Mesenchymal stem cell (in vitro differentiated cells and primary cell): ENCODE measurements around the gene TMEM45A.

Experiments
- DNase-seq: peaks from one replicate; pipeline ENCODE4 v3.0.0-alpha.2; 2013
- H2AFZ ChIP-seq: one replicate; pipeline ENCODE4 v1.6.1; 2013; ENCODE audit warnings: low read depth, mild to moderate bottlenecking, control low read depth, inconsistent platforms, low read length, moderate library complexity
- H2AK5ac ChIP-seq: 2 replicates; pipeline ENCODE4 v1.6.1; 2013; ENCODE audit warnings: low read length, moderate library complexity, mild to moderate bottlenecking, inconsistent platforms; ENCODE audit not compliant: severe bottlenecking
- H2BK120ac ChIP-seq: one replicate; pipeline ENCODE4 v1.6.1; 2013; ENCODE audit warnings: low read depth, mild to moderate bottlenecking, inconsistent platforms, low read length, moderate library complexity
- H2BK12ac ChIP-seq, 2 experiments: one replicate each; pipeline ENCODE4 v1.6.1; 2013; ENCODE audit warnings: inconsistent platforms in 2 of 2, low read length in 2 of 2, mild to moderate bottlenecking in 2 of 2, moderate library complexity in 2 of 2, control low read depth in 1 of 2
- H2BK15ac ChIP-seq: one replicate; pipeline ENCODE4 v1.6.1; 2013; ENCODE audit warnings: mild to moderate bottlenecking, low read depth, inconsistent platforms; ENCODE audit not compliant: poor library complexity, severe bottlenecking
- H2BK5ac ChIP-seq: 2 replicates; pipeline ENCODE4 v1.6.1; 2013; ENCODE audit warnings: low read depth, mild to moderate bottlenecking, low read length, control low read depth, inconsistent platforms; ENCODE audit not compliant: poor library complexity, severe bottlenecking
- H3K14ac ChIP-seq, 2 experiments: one replicate each; pipeline ENCODE4 v1.6.1; 2013; ENCODE audit warnings: inconsistent platforms in 2 of 2, low read length in 2 of 2, control low read depth in 1 of 2, mild to moderate bottlenecking in 1 of 2, moderate library complexity in 1 of 2
- H3K18ac ChIP-seq, 2 experiments: one replicate each; pipeline ENCODE4 v1.6.1; 2013; ENCODE audit warnings: inconsistent platforms in 2 of 2, low read length in 2 of 2, control low read depth in 1 of 2, low read depth in 1 of 2, mild to moderate bottlenecking in 1 of 2
- H3K23ac ChIP-seq, 2 experiments: one replicate each; pipeline ENCODE4 v1.6.1; 2013; ENCODE audit warnings: inconsistent platforms in 2 of 2, low read length in 2 of 2, mild to moderate bottlenecking in 2 of 2, moderate library complexity in 2 of 2, control low read depth in 1 of 2
- H3K27ac ChIP-seq: 2 replicates; pipeline ENCODE4 v1.5.1; 2013; ENCODE audit warnings: mild to moderate bottlenecking, moderate library complexity, low read length, control low read depth, inconsistent platforms; ENCODE audit not compliant: poor library complexity, severe bottlenecking
- H3K27me3 ChIP-seq, 2 experiments: 2 replicates each; pipeline versions ENCODE4 v1.6.1 to v1.7.0; 2013; ENCODE audit warnings: low read length in 2 of 2, mild to moderate bottlenecking in 2 of 2, moderate library complexity in 2 of 2, control low read depth in 1 of 2, inconsistent platforms in 1 of 2; ENCODE audit not compliant: control insufficient read depth in 1 of 2, insufficient read depth in 1 of 2
- H3K36me3 ChIP-seq, 2 experiments: 2 replicates each; pipeline versions ENCODE4 v1.6.1 to v1.7.0; 2013; ENCODE audit warnings: low read length in 2 of 2, control low read depth in 1 of 2, inconsistent platforms in 1 of 2, low read depth in 1 of 2, mild to moderate bottlenecking in 1 of 2; ENCODE audit not compliant: insufficient read depth in 2 of 2, control insufficient read depth in 1 of 2
- H3K4ac ChIP-seq, 2 experiments: one replicate each; pipeline ENCODE4 v1.6.1; 2013; ENCODE audit warnings: inconsistent platforms in 2 of 2, low read length in 2 of 2, mild to moderate bottlenecking in 2 of 2, moderate library complexity in 2 of 2, control low read depth in 1 of 2, low read depth in 1 of 2
- H3K4me1 ChIP-seq: 2 replicates; pipeline ENCODE4 v1.6.1; 2013; ENCODE audit warnings: low read depth, low read length, control low read depth; ENCODE audit not compliant: control insufficient read depth, insufficient read depth
- H3K4me2 ChIP-seq: 2 replicates; pipeline ENCODE4 v1.6.1; 2013; ENCODE audit warnings: low read length, mild to moderate bottlenecking, inconsistent platforms; ENCODE audit not compliant: poor library complexity, severe bottlenecking
- H3K4me3 ChIP-seq, 2 experiments: 2 replicates each; pipeline versions ENCODE4 v1.5.1 to v1.7.0; 2013; ENCODE audit warnings: low read length in 2 of 2, mild to moderate bottlenecking in 2 of 2, control low read depth in 1 of 2, low read depth in 1 of 2; ENCODE audit not compliant: insufficient read depth in 1 of 2
- H3K79me1 ChIP-seq: replicated peaks from 2 replicates; pipeline ENCODE4 v1.6.1; 2013; ENCODE audit warnings: mild to moderate bottlenecking, control low read depth, low read length, inconsistent platforms; ENCODE audit not compliant: poor library complexity, severe bottlenecking
- H3K9ac ChIP-seq: 2 replicates; pipeline ENCODE4 v1.7.0; 2013; ENCODE audit warnings: mild to moderate bottlenecking, low read length, moderate library complexity
- H3K9me3 ChIP-seq: 2 replicates; pipeline ENCODE4 v1.7.0; 2013; ENCODE audit warnings: mild to moderate bottlenecking, low read length; ENCODE audit not compliant: control insufficient read depth
- H4K8ac ChIP-seq: one replicate; pipeline ENCODE4 v1.6.1; 2013; ENCODE audit warnings: inconsistent platforms, mild to moderate bottlenecking, low read length, moderate library complexity
- H4K91ac ChIP-seq: one replicate; pipeline ENCODE4 v1.6.1; 2013; ENCODE audit warnings: mild to moderate bottlenecking, low read length, inconsistent platforms
- WGBS: methylation state at CpG from one replicate; pipeline ENCODE4 v1.1.7; 2013; ENCODE audit warnings: mixed read lengths; 5-methylcytosine and 5-hydroxymethylcytosine counted together

Gene TMEM45A

GRCh38 chr3:100449214-100449613, 43.2 kb upstream of the TMEM45A start:
- no peak overlapping the region for H2BK15ac ChIP-seq
- H3K9me3 ChIP-seq, result peaks cover 1% of the 10 kb centered on the region
- H3K9ac ChIP-seq, result no peak overlapping the region
- H3K27me3 ChIP-seq, result no peaks in the 10 kb centered on the region
- no peaks in the 10 kb centered on the region for H3K36me3 ChIP-seq
- H3K4me3 ChIP-seq, result no peak overlapping the region
- H2BK5ac ChIP-seq, result no peak overlapping the region
- no peak overlapping the region for H3K18ac ChIP-seq
- no peak overlapping the region for H3K23ac ChIP-seq
- no peak for DNase-seq
- no peak overlapping the region for H4K91ac ChIP-seq
- no peak overlapping the region for H2AK5ac ChIP-seq
- no peak overlapping the region for H3K14ac ChIP-seq
- WGBS, result no CpG with 5 or more reads among the region's 2 CpGs
- H3K79me1 ChIP-seq, result no peaks in the 10 kb centered on the region
- no peak overlapping the region for H2BK120ac ChIP-seq
- H2BK12ac ChIP-seq, result no peak overlapping the region
- H3K4me2 ChIP-seq, result no peak overlapping the region
- H3K27ac ChIP-seq, result no peak overlapping the region
- no peak overlapping the region for H4K8ac ChIP-seq
- H2AFZ ChIP-seq, result no peak overlapping the region
- H3K4me1 ChIP-seq, result no peaks in the 10 kb centered on the region
- H3K4ac ChIP-seq, result no peak overlapping the region

- H3K27ac ChIP-seq, result no peak overlapping the region
- no peaks in the 10 kb centered on the region for H3K27me3 ChIP-seq
- H3K79me1 ChIP-seq, result no peaks in the 10 kb centered on the region
- no peak overlapping the region for H3K4me2 ChIP-seq
- H3K23ac ChIP-seq, result no peak overlapping the region
- no peak overlapping the region for H3K14ac ChIP-seq
- H3K9me3 ChIP-seq, result no peaks in the 10 kb centered on the region
- DNase-seq, result no peak
- no peak overlapping the region for H2AFZ ChIP-seq
- H2BK15ac ChIP-seq, result no peak overlapping the region
- H4K8ac ChIP-seq, result no peak overlapping the region
- no peak overlapping the region for H3K18ac ChIP-seq
- H3K4ac ChIP-seq, result no peak overlapping the region
- H3K4me3 ChIP-seq, result no peak overlapping the region
- H3K9ac ChIP-seq, result no peak overlapping the region
- H2BK12ac ChIP-seq, result no peak overlapping the region
- no peak overlapping the region for H2BK120ac ChIP-seq
- H2BK5ac ChIP-seq, result no peak overlapping the region
- H4K91ac ChIP-seq, result no peak overlapping the region
- H3K4me1 ChIP-seq, result no peaks in the 10 kb centered on the region
- H3K36me3 ChIP-seq, result no peaks in the 10 kb centered on the region
- 85% methylated on average over 4 of the region's 4 CpGs for WGBS
- H2AK5ac ChIP-seq, result no peak overlapping the region
Observed at GRCh38 chr3:100454677-100455076, 37.7 kb upstream of the TMEM45A start.

- H3K27me3 ChIP-seq, result no peaks in the 10 kb centered on the region
- no peak overlapping the region for H4K91ac ChIP-seq
- H3K18ac ChIP-seq, result no peak overlapping the region
- no peaks in the 10 kb centered on the region for H3K36me3 ChIP-seq
- H4K8ac ChIP-seq, result no peak overlapping the region
- H3K4me3 ChIP-seq, result no peak overlapping the region
- H2AK5ac ChIP-seq, result no peak overlapping the region
- no peak overlapping the region for H3K23ac ChIP-seq
- H3K4me2 ChIP-seq, result no peak overlapping the region
- H2BK120ac ChIP-seq, result no peak overlapping the region
- H2BK15ac ChIP-seq, result no peak overlapping the region
- no peaks in the 10 kb centered on the region for H3K79me1 ChIP-seq
- no peak overlapping the region for H3K27ac ChIP-seq
- no peak for DNase-seq
- no peak overlapping the region for H3K14ac ChIP-seq
- no peaks in the 10 kb centered on the region for H3K9me3 ChIP-seq
- H3K9ac ChIP-seq, result no peak overlapping the region
- H2BK12ac ChIP-seq, result no peak overlapping the region
- no peak overlapping the region for H2AFZ ChIP-seq
- WGBS, result 89% methylated on average over 2 of the region's 2 CpGs
- no peaks in the 10 kb centered on the region for H3K4me1 ChIP-seq
- H3K4ac ChIP-seq, result no peak overlapping the region
- H2BK5ac ChIP-seq, result no peak overlapping the region
Observed at GRCh38 chr3:100455841-100456550, 36.4 kb upstream of the TMEM45A start.

- no peak overlapping the region for H2BK12ac ChIP-seq
- no peak overlapping the region for H2BK15ac ChIP-seq
- H3K14ac ChIP-seq, result no peak overlapping the region
- H3K27me3 ChIP-seq, result no peaks in the 10 kb centered on the region
- 90% methylated on average over 1 of the region's 1 CpG for WGBS
- H3K9me3 ChIP-seq, result no peaks in the 10 kb centered on the region
- no peaks in the 10 kb centered on the region for H3K36me3 ChIP-seq
- no peak overlapping the region for H4K91ac ChIP-seq
- no peaks in the 10 kb centered on the region for H3K79me1 ChIP-seq
- no peak overlapping the region for H2BK120ac ChIP-seq
- H2AFZ ChIP-seq, result no peak overlapping the region
- DNase-seq, result no peak
- no peak overlapping the region for H2AK5ac ChIP-seq
- H3K18ac ChIP-seq, result no peak overlapping the region
- no peak overlapping the region for H3K9ac ChIP-seq
- no peak overlapping the region for H3K4me3 ChIP-seq
- H3K4me1 ChIP-seq, result no peaks in the 10 kb centered on the region
- no peak overlapping the region for H2BK5ac ChIP-seq
- no peak overlapping the region for H3K4ac ChIP-seq
- H3K27ac ChIP-seq, result no peak overlapping the region
- no peak overlapping the region for H3K4me2 ChIP-seq
- H3K23ac ChIP-seq, result no peak overlapping the region
- H4K8ac ChIP-seq, result no peak overlapping the region
Observed at GRCh38 chr3:100456745-100457144, 35.7 kb upstream of the TMEM45A start.
